IMR-90 (cell line): ENCODE results near the gene MPRIP.

Experiments
- BHLHE40 ChIP-seq: fragments of 150-350 bp; IDR thresholded peaks from 2 replicates; pipeline ENCODE4 v1.6.1; 2016; ENCODE audit warnings: mild to moderate bottlenecking, low read depth, low read length
- FOS ChIP-seq: fragments of 150-350 bp; IDR thresholded peaks from 2 replicates; pipeline ENCODE4 v1.6.1; 2016; ENCODE audit warnings: low read depth, low read length
- POLR2A ChIP-seq: IDR thresholded peaks from 2 replicates; pipeline ENCODE4 v1.6.1; 2012; ENCODE audit warnings: mild to moderate bottlenecking, low read depth, low read length
- TF ChIP-seq, protein P1 (sequence below): conservative IDR thresholded peaks from 2 replicates; pipeline ENCODE4 v1.5.1; 2012; ENCODE audit warnings: mild to moderate bottlenecking, low read depth, low read length, improper control_type of control experiment

DNA sequence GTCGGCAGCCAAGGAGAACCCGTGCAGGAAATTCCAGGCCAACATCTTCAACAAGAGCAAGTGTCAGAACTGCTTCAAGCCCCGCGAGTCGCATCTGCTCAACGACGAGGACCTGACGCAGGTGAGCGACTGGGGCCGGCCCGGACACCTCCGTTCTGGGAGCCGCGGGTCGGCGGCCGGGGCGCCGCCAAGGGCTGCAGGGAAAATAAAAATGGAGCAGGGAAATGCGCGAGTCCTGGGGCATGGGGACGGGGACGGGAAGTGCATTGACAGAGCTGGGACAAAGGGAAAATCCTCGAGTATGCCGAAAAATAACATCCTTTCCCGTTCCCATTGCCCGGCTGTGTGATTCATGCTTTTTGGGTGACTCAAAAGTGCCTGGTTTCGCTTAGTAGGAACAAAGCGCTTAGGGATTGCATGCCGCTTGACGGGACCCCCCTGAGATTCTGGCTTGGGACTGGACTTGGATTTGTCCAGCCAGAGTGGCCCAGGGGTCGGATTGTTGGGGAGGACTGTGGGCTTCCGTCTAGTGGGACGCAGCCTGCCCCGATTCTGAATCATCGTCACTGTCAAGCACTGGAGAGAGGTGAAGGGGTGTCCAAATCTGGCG lies 699 bp downstream of the MPRIP start:
- TF ChIP-seq POLR2A (no peak), BHLHE40 (no peak), FOS (peak; percentile 12; the same call in 1 of the 2 replicates)
- TF ChIP-seq, protein P1, sequence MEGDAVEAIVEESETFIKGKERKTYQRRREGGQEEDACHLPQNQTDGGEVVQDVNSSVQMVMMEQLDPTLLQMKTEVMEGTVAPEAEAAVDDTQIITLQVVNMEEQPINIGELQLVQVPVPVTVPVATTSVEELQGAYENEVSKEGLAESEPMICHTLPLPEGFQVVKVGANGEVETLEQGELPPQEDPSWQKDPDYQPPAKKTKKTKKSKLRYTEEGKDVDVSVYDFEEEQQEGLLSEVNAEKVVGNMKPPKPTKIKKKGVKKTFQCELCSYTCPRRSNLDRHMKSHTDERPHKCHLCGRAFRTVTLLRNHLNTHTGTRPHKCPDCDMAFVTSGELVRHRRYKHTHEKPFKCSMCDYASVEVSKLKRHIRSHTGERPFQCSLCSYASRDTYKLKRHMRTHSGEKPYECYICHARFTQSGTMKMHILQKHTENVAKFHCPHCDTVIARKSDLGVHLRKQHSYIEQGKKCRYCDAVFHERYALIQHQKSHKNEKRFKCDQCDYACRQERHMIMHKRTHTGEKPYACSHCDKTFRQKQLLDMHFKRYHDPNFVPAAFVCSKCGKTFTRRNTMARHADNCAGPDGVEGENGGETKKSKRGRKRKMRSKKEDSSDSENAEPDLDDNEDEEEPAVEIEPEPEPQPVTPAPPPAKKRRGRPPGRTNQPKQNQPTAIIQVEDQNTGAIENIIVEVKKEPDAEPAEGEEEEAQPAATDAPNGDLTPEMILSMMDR = no peak
